Psoas muscle (tissue), 8 donors: ENCODE results near the gene PDZD8. TPM values are rescaled to one million over a fixed set of nuclear protein-coding genes. Genes with fewer than 3 reads are reported as not detected.

Experiments
- ATAC-seq, 4 donors: fragments of 200-7000 bp; cut with Tn5 transposase; one replicate each; pipeline ENCODE4 v1.9.1; 2020; ENCODE audit warnings: moderate library complexity in 3 of 4, mild to moderate bottlenecking in 2 of 4
- DNase-seq, 2 donors: peaks; one replicate each; pipeline ENCODE4 v3.0.0-alpha.2; 2020
- H3K27ac ChIP-seq: fragments of 200-600 bp; one replicate; pipeline ENCODE4 v1.8.0; 2022
- H3K27me3 ChIP-seq, 3 donors: fragments of 200-600 bp in 1 of 3; one replicate each; pipeline versions ENCODE4 v1.6.1 to v1.8.0; 2013 to 2022; ENCODE audit warnings: low read length in 2 of 3, mild to moderate bottlenecking in 2 of 3, moderate library complexity in 1 of 3; ENCODE audit not compliant: insufficient read depth in 3 of 3
- H3K36me3 ChIP-seq, 2 donors: fragments of 200-600 bp in 1 of 2; one replicate each; pipeline versions ENCODE4 v1.6.1 to v1.8.0; 2013 to 2022; ENCODE audit warnings: low read depth in 1 of 2, mild to moderate bottlenecking in 1 of 2, moderate library complexity in 1 of 2; ENCODE audit not compliant: insufficient read depth in 1 of 2
- H3K4me1 ChIP-seq: fragments of 200-600 bp; one replicate; pipeline ENCODE4 v1.8.0; 2022
- H3K4me3 ChIP-seq: fragments of 200-600 bp; one replicate; pipeline ENCODE4 v1.8.0; 2022; ENCODE audit warnings: mild to moderate bottlenecking
- H3K9me3 ChIP-seq: fragments of 200-600 bp; one replicate; pipeline ENCODE4 v1.8.0; 2022
- CTCF ChIP-seq: fragments of 200-600 bp; IDR thresholded peaks from one replicate; pipeline ENCODE4 v1.8.0; 2022; ENCODE audit warnings: antibody characterized with exemption
- WGBS, 3 donors: extraction: QIAGEN DNeasy Blood & Tissue Kit; methylation state at CpG; one replicate each; pipeline versions ENCODE4 v1.1.6 to v1.1.7; 2013; 5-methylcytosine and 5-hydroxymethylcytosine counted together
- intact Hi-C, 2 donors: fragments of 100-400 bp; cut with DNase I; formaldehyde crosslinking; loops; one replicate each; pipeline versions ENCODE4 v1.11.0 to v1.14.2; 2022
- polyA plus RNA-seq, 3 donors: library from polyadenylated mRNA; stranded (reverse); fragments of 200-250 nt; gene quantifications; one replicate each; pipeline ENCODE4 v1.2.3, GENCODE V29; 2013
- total RNA-seq, 4 donors: library from RNA; stranded (reverse); fragmentation: NEBNext Ultra II Directional in 2 of 4; extraction: Animal tissue kit (Norgen Biotek cat#: 25700) in 2 of 4; gene quantifications; one replicate each; pipeline versions ENCODE4 v1.2.1 to v1.2.4, GENCODE V29; 2021 to 2023
- donor health status: healthy with polysubstance abuse.
- donor health status: DM: no; HTN: no; CAD: no; lungs with moderate emphysema.
- donor health status: Bipolar disorder and iron deficiency.
- donor health status: healthy.
- donor health status: DM: yes; HTN: yes; CAD: no.
- donor health status: DM: no; HTN: no; CAD: no.
- donor health status: DM: no; HTN: no; CAD: no.
- donor health status: DM: yes; HTN: yes; CAD: no.

PDZD8 gene
- total and polyA plus RNA-seq, 7 donors, result 3.3 to 20.3 (median 19.1) TPM

GRCh38 chr10:117249493-117250093 lies 125.6 kb downstream of the PDZD8 start:
- no peaks in the 10 kb centered on the region for H3K4me1 ChIP-seq
- TF ChIP-seq CTCF, result no peak
- H3K9me3 ChIP-seq, result no peaks in the 10 kb centered on the region
- ATAC-seq, result no peak
- 56 to 69% (median 66%) methylated on average over 6 of the region's 6 CpGs for WGBS, 3 donors
- no peak overlapping the region for H3K4me3 ChIP-seq
- DNase-seq, result no peak
- no peak overlapping the region for H3K27ac ChIP-seq
- intact Hi-C loops, result no loop called here
- H3K27me3 ChIP-seq, result peaks cover 7 to 21% (median 8%) of the 10 kb centered on the region in 3 donors
- no peaks in the 10 kb centered on the region for H3K36me3 ChIP-seq

- no peaks in the 10 kb centered on the region for H3K9me3 ChIP-seq
- no peak for TF ChIP-seq CTCF
- DNase-seq, result no peak
- H3K4me1 ChIP-seq, result no peaks in the 10 kb centered on the region
- peaks cover 7 to 27% (median 8%) of the 10 kb centered on the region in 3 donors for H3K27me3 ChIP-seq
- intact Hi-C loops, result no loop called here
- H3K36me3 ChIP-seq, result no peaks in the 10 kb centered on the region
- no peak for ATAC-seq
- no peak overlapping the region for H3K27ac ChIP-seq
- 44 to 49% (median 47%) methylated on average over 10 of the region's 10 CpGs for WGBS, 3 donors
- H3K4me3 ChIP-seq, result no peak overlapping the region
Observed at GRCh38 chr10:117248750-117249465, 126.3 kb downstream of the PDZD8 start.

- 52 to 64% (median 60%) methylated on average over 3 of the region's 3 CpGs for WGBS, 3 donors
- H3K27me3 ChIP-seq, result peaks cover 7 to 34% (median 8%) of the 10 kb centered on the region in 3 donors
Observed at GRCh38 chr10:117246997-117247671, 128.1 kb downstream of the PDZD8 start.

GRCh38 chr10:117242463-117242832 lies 132.8 kb downstream of the PDZD8 start:
- Histone ChIP-seq H3K9me3 (no peaks in the 10 kb centered on the region), H3K4me1 (no peaks in the 10 kb centered on the region), H3K27me3 (peaks cover 15 to 59% (median 18%) of the 10 kb centered on the region in 3 donors), H3K36me3 (no peaks in the 10 kb centered on the region), H3K4me3 (no peak overlapping the region), H3K27ac (no peak overlapping the region)
- DNase-seq (no peak), ATAC-seq (no peak)
- 69 to 79% (median 71%) methylated on average over 8 of the region's 8 CpGs for WGBS, 3 donors
- intact Hi-C loops, result no loop called here
- TF ChIP-seq CTCF, result no peak

More at GRCh38 chr10:117246997-117247671, 128.1 kb downstream of the PDZD8 start:
- no peaks in the 10 kb centered on the region for H3K36me3 ChIP-seq
- DNase-seq (no peak), ATAC-seq (no peak)
- intact Hi-C loops, result no loop called here
- no peak overlapping the region for H3K4me3 ChIP-seq
- H3K9me3 ChIP-seq, result no peaks in the 10 kb centered on the region
- no peak for TF ChIP-seq CTCF
- H3K4me1 ChIP-seq, result no peaks in the 10 kb centered on the region
- H3K27ac ChIP-seq, result no peak overlapping the region
